ENCODE measurements around the gene PPIP5K1.

PPIP5K1 gene

DNA sequence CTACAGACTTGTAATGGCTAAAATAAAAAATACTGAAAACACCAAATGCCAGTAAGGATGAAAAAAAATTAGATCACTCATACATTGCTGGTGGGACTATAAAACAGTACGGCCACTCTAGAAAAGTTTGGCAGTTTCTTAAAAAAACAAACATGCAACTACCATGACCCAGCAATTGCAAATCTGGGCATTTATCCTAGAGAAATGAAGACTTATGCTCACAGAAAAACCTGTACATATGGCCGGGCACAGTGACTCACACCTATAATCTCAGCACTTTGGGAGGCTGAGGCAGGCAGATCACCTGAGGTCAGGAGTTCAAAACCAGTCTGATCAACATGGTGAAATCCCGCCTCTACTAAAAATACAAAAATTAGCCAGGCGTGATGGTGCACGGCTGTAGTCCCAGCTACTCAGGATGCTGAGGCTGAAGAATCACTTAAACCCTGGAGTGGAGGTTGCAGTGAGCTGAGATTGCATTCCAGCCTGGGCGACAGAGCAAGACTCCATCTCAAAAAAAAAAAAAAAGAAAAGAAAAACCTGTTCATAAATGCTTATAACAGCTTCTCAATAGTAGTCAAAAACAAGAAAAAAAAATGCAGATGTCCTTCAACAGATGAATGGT lies 102.6 kb downstream of the PPIP5K1 start:
- Histone ChIP-seq H3K4me1 (peaks cover 0 to 16% (median 2%) of the 10 kb centered on the region in 4 donors), H3K4me3 (no peak overlapping the region), H3K27me3 (no peaks in the 10 kb centered on the region), H3K9me3 (no peaks in the 10 kb centered on the region), H3K36me3 (peaks cover 5 to 49% (median 7%) of the 10 kb centered on the region in 3 donors), H3K27ac (no peak overlapping the region)
- intact Hi-C loops (cut with DNase I; ENCODE audit: low total_unique reads): no loop called here
- TF ChIP-seq, protein P1, sequence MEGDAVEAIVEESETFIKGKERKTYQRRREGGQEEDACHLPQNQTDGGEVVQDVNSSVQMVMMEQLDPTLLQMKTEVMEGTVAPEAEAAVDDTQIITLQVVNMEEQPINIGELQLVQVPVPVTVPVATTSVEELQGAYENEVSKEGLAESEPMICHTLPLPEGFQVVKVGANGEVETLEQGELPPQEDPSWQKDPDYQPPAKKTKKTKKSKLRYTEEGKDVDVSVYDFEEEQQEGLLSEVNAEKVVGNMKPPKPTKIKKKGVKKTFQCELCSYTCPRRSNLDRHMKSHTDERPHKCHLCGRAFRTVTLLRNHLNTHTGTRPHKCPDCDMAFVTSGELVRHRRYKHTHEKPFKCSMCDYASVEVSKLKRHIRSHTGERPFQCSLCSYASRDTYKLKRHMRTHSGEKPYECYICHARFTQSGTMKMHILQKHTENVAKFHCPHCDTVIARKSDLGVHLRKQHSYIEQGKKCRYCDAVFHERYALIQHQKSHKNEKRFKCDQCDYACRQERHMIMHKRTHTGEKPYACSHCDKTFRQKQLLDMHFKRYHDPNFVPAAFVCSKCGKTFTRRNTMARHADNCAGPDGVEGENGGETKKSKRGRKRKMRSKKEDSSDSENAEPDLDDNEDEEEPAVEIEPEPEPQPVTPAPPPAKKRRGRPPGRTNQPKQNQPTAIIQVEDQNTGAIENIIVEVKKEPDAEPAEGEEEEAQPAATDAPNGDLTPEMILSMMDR (IDR thresholded peaks at IDR 0.05): no peak
- no peak for DNase-seq

DNA sequence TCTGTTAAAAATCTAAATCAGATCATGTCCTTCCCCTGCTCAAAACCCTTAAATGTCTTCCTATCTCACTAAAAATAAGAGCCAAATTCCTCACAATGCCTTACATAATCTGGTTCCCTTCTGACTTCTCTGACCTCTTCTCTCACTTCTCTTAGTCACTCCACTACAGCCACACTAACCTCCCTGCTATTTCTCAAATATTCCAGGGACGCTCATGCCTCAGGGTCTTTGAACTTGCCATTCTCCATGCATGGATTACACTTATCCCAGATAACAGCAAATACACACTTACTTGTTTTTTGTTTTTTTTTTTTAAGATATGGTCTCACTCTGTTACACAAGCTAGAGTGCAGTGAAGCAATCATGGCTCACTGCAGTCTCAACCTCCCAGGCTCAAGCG lies 105.6 kb downstream of the PPIP5K1 start:
- Histone ChIP-seq H3K27ac (no peak overlapping the region), H3K36me3 (peaks cover 13 to 66% (median 20%) of the 10 kb centered on the region in 3 donors), H3K4me1 (peaks cover 0 to 5% (median 0%) of the 10 kb centered on the region in 4 donors), H3K27me3 (no peaks in the 10 kb centered on the region), H3K9me3 (no peaks in the 10 kb centered on the region), H3K4me3 (no peak overlapping the region)
- TF ChIP-seq, protein P1 (IDR thresholded peaks at IDR 0.05): no peak
- intact Hi-C loops (cut with DNase I; ENCODE audit: low total_unique reads): no loop called here
- DNase-seq: no peak
